Ascending aorta (tissue), 2 donors: ENCODE data around the gene APOH. TPM values are rescaled to one million over a fixed set of nuclear protein-coding genes. Genes with fewer than 3 reads are reported as not detected.

Experiments used
- DNase-seq, 2 donors: peaks; one replicate each; pipeline ENCODE4 v3.0.0-alpha.2; 2019; ENCODE audit warnings: low spot score in 2 of 2
- H3K27ac ChIP-seq, 2 donors: fragments of 200-600 bp; sonication (generic); one replicate each; pipeline ENCODE4 v1.5.1; 2016 to 2017; ENCODE audit warnings: mild to moderate bottlenecking in 1 of 2
- H3K27me3 ChIP-seq: fragments of 200-600 bp; sonication (generic); one replicate; pipeline ENCODE4 v1.5.1; 2017
- H3K36me3 ChIP-seq, 2 donors: fragments of 200-600 bp; sonication (generic); one replicate each; pipeline ENCODE4 v1.5.1; 2016
- H3K4me1 ChIP-seq, 2 donors: fragments of 200-600 bp; sonication (generic); one replicate each; pipeline ENCODE4 v1.5.1; 2016 to 2017; ENCODE audit warnings: mild to moderate bottlenecking in 1 of 2
- H3K4me3 ChIP-seq, 2 donors: fragments of 200-600 bp; sonication (generic); one replicate each; pipeline ENCODE4 v1.5.1; 2016 to 2017; ENCODE audit warnings: mild to moderate bottlenecking in 1 of 2
- H3K9me3 ChIP-seq, 2 donors: fragments of 200-600 bp; sonication (generic); one replicate each; pipeline ENCODE4 v1.5.1; 2016
- CTCF ChIP-seq, 3 experiments: fragments of 200-600 bp in 2 of 3; fragments of 450-650 bp in 1 of 3; sonication (generic) in 2 of 3; IDR thresholded peaks; one replicate each; pipeline ENCODE4 v1.5.1; 2016 to 2019; ENCODE audit warnings: antibody characterized with exemption in 3 of 3, mild to moderate bottlenecking in 1 of 3, moderate library complexity in 1 of 3
- intact Hi-C: fragments of 100-400 bp; cut with DNase I; formaldehyde crosslinking; loops from one replicate; pipeline ENCODE4 v1.15.1; 2023
- total RNA-seq: library from RNA; depleted of rRNA; stranded (reverse); fragments of >200 nt; gene quantifications from one replicate; pipeline ENCODE4 v1.1.0, GENCODE V29; 2016

The APOH gene
- total RNA-seq, 1 donor from 2014 or later, result 4.7 TPM

GRCh38 chr17:66175892-66176291 lies 53.3 kb downstream of the APOH start:
- H3K4me3 ChIP-seq, result no peak overlapping the region
- intact Hi-C loops, result no loop called here
- peaks cover 0 to 5% of the 10 kb centered on the region in 2 donors for H3K36me3 ChIP-seq
- no peak for TF ChIP-seq CTCF (IDR thresholded peaks at IDR 0.05)
- H3K27ac ChIP-seq, result no peak overlapping the region
- no peak for DNase-seq
- H3K27me3 ChIP-seq, result no peaks in the 10 kb centered on the region
- no peaks in the 10 kb centered on the region for H3K4me1 ChIP-seq
- no peaks in the 10 kb centered on the region for H3K9me3 ChIP-seq

- H3K4me1 ChIP-seq, result no peaks in the 10 kb centered on the region
- DNase-seq, result no peak
- H3K9me3 ChIP-seq, result no peaks in the 10 kb centered on the region
- no peak overlapping the region for H3K27ac ChIP-seq
- H3K27me3 ChIP-seq, result no peaks in the 10 kb centered on the region
- intact Hi-C loops, result no loop called here
- no peak for TF ChIP-seq CTCF (IDR thresholded peaks at IDR 0.05)
- no peak overlapping the region for H3K4me3 ChIP-seq
- peaks cover 0 to 9% of the 10 kb centered on the region in 2 donors for H3K36me3 ChIP-seq
These were observed 56.5 kb downstream of the APOH start for GRCh38 chr17:66172691-66173223.

GRCh38 chr17:66172144-66172543 lies 57.1 kb downstream of the APOH start:
- Histone ChIP-seq H3K27ac (no peak overlapping the region), H3K4me3 (no peak overlapping the region), H3K4me1 (no peaks in the 10 kb centered on the region), H3K27me3 (no peaks in the 10 kb centered on the region), H3K36me3 (peaks cover 0 to 9% of the 10 kb centered on the region in 2 donors), H3K9me3 (no peaks in the 10 kb centered on the region)
- intact Hi-C loops, result no loop called here
- no peak for DNase-seq
- no peak for TF ChIP-seq CTCF (IDR thresholded peaks at IDR 0.05)

GRCh38 chr17:66171692-66172091 lies 57.5 kb downstream of the APOH start:
- DNase-seq, result no peak
- H3K9me3 ChIP-seq, result no peaks in the 10 kb centered on the region
- peaks cover 0 to 9% of the 10 kb centered on the region in 2 donors for H3K36me3 ChIP-seq
- no peak overlapping the region for H3K27ac ChIP-seq
- no peak for TF ChIP-seq CTCF (IDR thresholded peaks at IDR 0.05)
- H3K27me3 ChIP-seq, result no peaks in the 10 kb centered on the region
- no peaks in the 10 kb centered on the region for H3K4me1 ChIP-seq
- no peak overlapping the region for H3K4me3 ChIP-seq
- intact Hi-C loops, result no loop called here

GRCh38 chr17:66171172-66171571 lies 58.0 kb downstream of the APOH start:
- H3K27me3 ChIP-seq, result no peaks in the 10 kb centered on the region
- no peaks in the 10 kb centered on the region for H3K4me1 ChIP-seq
- no peak for DNase-seq
- TF ChIP-seq CTCF (IDR thresholded peaks at IDR 0.05), result no peak
- H3K27ac ChIP-seq, result no peak overlapping the region
- peaks cover 0 to 9% of the 10 kb centered on the region in 2 donors for H3K36me3 ChIP-seq
- intact Hi-C loops, result no loop called here
- no peak overlapping the region for H3K4me3 ChIP-seq
- no peaks in the 10 kb centered on the region for H3K9me3 ChIP-seq

- DNase-seq, result no peak
- H3K27me3 ChIP-seq, result no peaks in the 10 kb centered on the region
- no peak for TF ChIP-seq CTCF (IDR thresholded peaks at IDR 0.05)
- intact Hi-C loops, result loop anchor here (5.0 to 10.0 kb wide), 2 partner anchors 705 to 878 kb away; no protein-coding TSS in a partner anchor
- no peak overlapping the region for H3K27ac ChIP-seq
- H3K9me3 ChIP-seq, result no peaks in the 10 kb centered on the region
- H3K4me3 ChIP-seq, result no peak overlapping the region
- H3K4me1 ChIP-seq, result no peaks in the 10 kb centered on the region
- H3K36me3 ChIP-seq, result peaks cover 0 to 7% of the 10 kb centered on the region in 2 donors
These were observed 59.4 kb downstream of the APOH start for GRCh38 chr17:66169839-66170238.
